ENCODE measurements around the gene UBE2J2.

Gene UBE2J2

GRCh38 chr1:1308756-1309250 is 35.1 kb upstream of the UBE2J2 start:
- no peak for ATAC-seq (ENCODE audit: insufficient read depth, low read depth)
- Histone ChIP-seq H3K79me2 (ENCODE audit: insufficient read depth, low read length) (peaks cover 73% of the 10 kb centered on the region), H3K9me3 (ENCODE audit: insufficient read depth, low read length, severe bottlenecking) (no peaks in the 10 kb centered on the region), H4K20me1 (ENCODE audit: insufficient read depth, low read length) (peaks cover 60% of the 10 kb centered on the region), H3K4me1 (ENCODE audit: insufficient read depth, low read length) (peaks cover 46% of the 10 kb centered on the region), H3K27me3 (ENCODE audit: insufficient read depth, low read length, poor library complexity) (no peaks in the 10 kb centered on the region), H2AFZ (ENCODE audit: low read depth, low read length) (peak overlapping the region; percentile 87), H3K4me3 (ENCODE audit: low read depth in 1 of 2, low read length in 2 of 2) (peak overlapping the region; percentile 74 to 96), H3K9ac (ENCODE audit: low read depth, low read length) (peak overlapping the region; percentile 96), H3K4me2 (ENCODE audit: insufficient read depth, low read length) (peak overlapping the region; percentile 76), H3K36me3 (ENCODE audit: insufficient read depth, low read length) (peaks cover 50% of the 10 kb centered on the region), H3K27ac (ENCODE audit: low read length) (peak overlapping the region; percentile 79)
- no peak for DNase-seq
- no peak for TF ChIP-seq EZH2 (IDR thresholded peaks at IDR 0.05; ENCODE audit: borderline replicate concordance, low read depth, low read length, severe bottlenecking)
- no peak for TF ChIP-seq CTCF (IDR thresholded peaks at IDR 0.05; ENCODE audit: borderline replicate concordance, extremely low read depth, low read length, poor library complexity, severe bottlenecking)

GRCh38 chr1:1307923-1308755 is 34.5 kb upstream of the UBE2J2 start, which contains the start of the genes ACAP3 and PUSL1:
ACAP3 (minus strand) TSS chr1:1307930; CDS start chr1:1307815, 115 bp downstream.
PUSL1 (plus strand) TSS chr1:1308597; CDS start chr1:1308644, 47 bp downstream.
- no peaks in the 10 kb centered on the region for H3K27me3 ChIP-seq (ENCODE audit: insufficient read depth, low read length, poor library complexity)
- H3K9ac ChIP-seq (ENCODE audit: low read depth, low read length) = peak within 1 kb of the TSS; percentile 96
- H4K20me1 ChIP-seq (ENCODE audit: insufficient read depth, low read length) = peaks cover 57% of the 10 kb centered on the region
- H3K4me1 ChIP-seq (ENCODE audit: insufficient read depth, low read length) = peaks cover 46% of the 10 kb centered on the region
- DNase-seq (peak; percentile 91), ATAC-seq (ENCODE audit: insufficient read depth, low read depth) (peak; percentile 72)
- H3K4me2 ChIP-seq (ENCODE audit: insufficient read depth, low read length) = peak within 1 kb of the TSS; percentile 76
- peak within 1 kb of the TSS; percentile 91 to 96 for H3K4me3 ChIP-seq (ENCODE audit: low read depth in 1 of 2, low read length in 2 of 2)
- H3K27ac ChIP-seq (ENCODE audit: low read length) = peak within 1 kb of the TSS; percentile 86
- TF ChIP-seq EZH2 (IDR thresholded peaks at IDR 0.05; ENCODE audit: borderline replicate concordance, low read depth, low read length, severe bottlenecking) = no peak
- peaks cover 44% of the 10 kb centered on the region for H3K36me3 ChIP-seq (ENCODE audit: insufficient read depth, low read length)
- peaks cover 70% of the 10 kb centered on the region for H3K79me2 ChIP-seq (ENCODE audit: insufficient read depth, low read length)
- no peaks in the 10 kb centered on the region for H3K9me3 ChIP-seq (ENCODE audit: insufficient read depth, low read length, severe bottlenecking)
- peak within 1 kb of the TSS; percentile 87 for H2AFZ ChIP-seq (ENCODE audit: low read depth, low read length)

GRCh38 chr1:1307261-1307922 is 33.7 kb upstream of the UBE2J2 start:
- peak overlapping the region; percentile 64 for H2AFZ ChIP-seq (ENCODE audit: low read depth, low read length)
- H3K27ac ChIP-seq (ENCODE audit: low read length) = peak overlapping the region; percentile 67
- no peak for ATAC-seq (ENCODE audit: insufficient read depth, low read depth)
- peaks cover 36% of the 10 kb centered on the region for H3K36me3 ChIP-seq (ENCODE audit: insufficient read depth, low read length)
- H3K9ac ChIP-seq (ENCODE audit: low read depth, low read length) = peak overlapping the region; percentile 96
- H3K4me1 ChIP-seq (ENCODE audit: insufficient read depth, low read length) = peaks cover 46% of the 10 kb centered on the region
- H3K4me2 ChIP-seq (ENCODE audit: insufficient read depth, low read length) = peak overlapping the region; percentile 76
- H3K27me3 ChIP-seq (ENCODE audit: insufficient read depth, low read length, poor library complexity) = no peaks in the 10 kb centered on the region
- H3K4me3 ChIP-seq (ENCODE audit: low read depth in 1 of 2, low read length in 2 of 2) = peak overlapping the region; percentile 91 to 96
- TF ChIP-seq CTCF (IDR thresholded peaks at IDR 0.05; ENCODE audit: borderline replicate concordance, extremely low read depth, low read length, poor library complexity, severe bottlenecking) (no peak), EZH2 (IDR thresholded peaks at IDR 0.05; ENCODE audit: borderline replicate concordance, low read depth, low read length, severe bottlenecking) (no peak)
- H3K9me3 ChIP-seq (ENCODE audit: insufficient read depth, low read length, severe bottlenecking) = no peaks in the 10 kb centered on the region
- H4K20me1 ChIP-seq (ENCODE audit: insufficient read depth, low read length) = peaks cover 56% of the 10 kb centered on the region
- H3K79me2 ChIP-seq (ENCODE audit: insufficient read depth, low read length) = peaks cover 65% of the 10 kb centered on the region
- DNase-seq = no peak

All from DND-41 (cell line).